B cell (primary cell): ENCODE data around the gene RNMT.
"Not testable (repeated sequence)": the region's sequence is repeated elsewhere in the genome, so short reads cannot be mapped to it uniquely, and the experiment has no call there.

Experiments
- EZH2 ChIP-seq: IDR thresholded peaks from 2 replicates; pipeline ENCODE4 v1.6.1; 2012; ENCODE audit warnings: borderline replicate concordance, low read depth, mild to moderate bottlenecking, moderate library complexity, low read length; ENCODE audit not compliant: insufficient read depth, poor library complexity, severe bottlenecking
- TF ChIP-seq, protein P1 (sequence below): fragments of 200-600 bp; IDR thresholded peaks from one replicate; pipeline ENCODE4 v1.8.0; 2022; ENCODE audit warnings: antibody characterized with exemption, mild to moderate bottlenecking

- TF ChIP-seq, protein P1, sequence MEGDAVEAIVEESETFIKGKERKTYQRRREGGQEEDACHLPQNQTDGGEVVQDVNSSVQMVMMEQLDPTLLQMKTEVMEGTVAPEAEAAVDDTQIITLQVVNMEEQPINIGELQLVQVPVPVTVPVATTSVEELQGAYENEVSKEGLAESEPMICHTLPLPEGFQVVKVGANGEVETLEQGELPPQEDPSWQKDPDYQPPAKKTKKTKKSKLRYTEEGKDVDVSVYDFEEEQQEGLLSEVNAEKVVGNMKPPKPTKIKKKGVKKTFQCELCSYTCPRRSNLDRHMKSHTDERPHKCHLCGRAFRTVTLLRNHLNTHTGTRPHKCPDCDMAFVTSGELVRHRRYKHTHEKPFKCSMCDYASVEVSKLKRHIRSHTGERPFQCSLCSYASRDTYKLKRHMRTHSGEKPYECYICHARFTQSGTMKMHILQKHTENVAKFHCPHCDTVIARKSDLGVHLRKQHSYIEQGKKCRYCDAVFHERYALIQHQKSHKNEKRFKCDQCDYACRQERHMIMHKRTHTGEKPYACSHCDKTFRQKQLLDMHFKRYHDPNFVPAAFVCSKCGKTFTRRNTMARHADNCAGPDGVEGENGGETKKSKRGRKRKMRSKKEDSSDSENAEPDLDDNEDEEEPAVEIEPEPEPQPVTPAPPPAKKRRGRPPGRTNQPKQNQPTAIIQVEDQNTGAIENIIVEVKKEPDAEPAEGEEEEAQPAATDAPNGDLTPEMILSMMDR: not testable (repeated sequence)
- not testable (repeated sequence) for TF ChIP-seq EZH2
Measured at GRCh38 chr18:13695337-13695736, 31.1 kb upstream of the RNMT start.
